CD4-positive, alpha-beta T cell treated with Interferon gamma for 1 hour (primary cell): ENCODE measurements around the gene TCP1.
A peak's percentile ranks its signal among the peaks of the same experiment; 100 is the strongest.
"Not testable (repeated sequence)": the region's sequence is repeated elsewhere in the genome, so short reads cannot be mapped to it uniquely, and the experiment has no call there.

ENCODE experiments used
- DNase-seq: peaks from one replicate; pipeline ENCODE4 v3.0.0-alpha.2; 2020

The TCP1 gene

DNA sequence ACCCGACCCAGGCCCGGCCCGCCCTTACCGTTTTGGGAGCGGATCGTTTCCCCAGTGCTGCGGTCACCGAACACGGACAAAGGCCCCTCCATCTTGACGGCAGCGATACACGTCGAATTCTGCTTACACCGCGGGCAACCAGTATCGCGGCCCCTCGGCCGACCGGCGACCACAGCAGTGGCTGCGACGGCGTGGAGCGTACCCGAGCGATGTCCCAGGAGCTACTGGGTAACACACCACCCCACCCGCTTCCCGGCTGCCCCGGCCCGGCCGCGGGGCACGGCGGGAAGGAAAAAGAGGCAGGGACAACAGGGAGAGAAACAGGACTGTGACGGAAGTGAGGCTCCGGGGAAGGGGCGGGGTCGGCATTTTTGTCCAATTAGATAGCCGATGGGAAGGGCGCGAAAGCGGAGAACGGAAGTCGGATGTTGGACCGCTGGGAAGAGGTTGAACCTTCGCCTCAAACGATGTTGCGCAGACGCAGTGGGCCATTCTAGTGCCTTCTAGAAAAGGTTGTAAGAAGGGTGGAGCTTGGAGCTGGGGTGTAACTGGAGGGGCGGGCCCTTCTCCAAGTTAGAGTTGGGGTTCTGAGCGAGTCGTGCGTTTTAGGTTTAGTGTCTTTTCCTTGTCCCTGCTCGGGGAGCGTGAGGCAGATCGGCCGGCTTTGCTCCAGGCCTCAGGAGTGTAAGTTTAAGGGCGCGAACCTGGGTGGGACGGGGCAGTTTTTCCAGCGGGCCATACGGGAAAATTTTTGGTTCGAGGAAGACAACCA is at the start of gene TCP1:
TCP1 (minus strand) TSS at position 226 of the 772 bp plus-strand sequence; CDS start at position 92, 134 bp downstream.
- DNase-seq, result peak; percentile 99

GRCh38 chr6:159838020-159838744 is 48.8 kb upstream of the TCP1 start:
- no peak for DNase-seq

DNA sequence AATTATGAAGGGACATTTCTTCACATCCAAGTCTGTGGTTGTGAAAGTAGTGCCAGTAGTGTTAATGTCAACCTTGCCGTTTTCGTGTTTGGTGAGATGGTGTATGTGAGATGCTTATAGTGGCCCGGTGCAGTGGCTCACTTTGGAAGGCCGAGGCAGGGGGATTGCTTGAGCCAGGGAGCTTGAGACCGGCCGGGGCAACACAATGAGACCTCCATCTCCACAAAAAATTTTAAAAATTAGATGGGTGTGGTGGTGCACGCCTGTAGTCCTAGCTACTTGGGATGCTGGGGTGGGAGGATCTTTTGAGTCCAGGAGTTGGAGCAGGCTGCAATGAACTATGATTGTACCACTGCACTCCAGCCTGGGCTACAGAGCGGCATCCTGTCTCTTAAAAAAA is 48.1 kb upstream of the TCP1 start:
- no peak for DNase-seq

DNA sequence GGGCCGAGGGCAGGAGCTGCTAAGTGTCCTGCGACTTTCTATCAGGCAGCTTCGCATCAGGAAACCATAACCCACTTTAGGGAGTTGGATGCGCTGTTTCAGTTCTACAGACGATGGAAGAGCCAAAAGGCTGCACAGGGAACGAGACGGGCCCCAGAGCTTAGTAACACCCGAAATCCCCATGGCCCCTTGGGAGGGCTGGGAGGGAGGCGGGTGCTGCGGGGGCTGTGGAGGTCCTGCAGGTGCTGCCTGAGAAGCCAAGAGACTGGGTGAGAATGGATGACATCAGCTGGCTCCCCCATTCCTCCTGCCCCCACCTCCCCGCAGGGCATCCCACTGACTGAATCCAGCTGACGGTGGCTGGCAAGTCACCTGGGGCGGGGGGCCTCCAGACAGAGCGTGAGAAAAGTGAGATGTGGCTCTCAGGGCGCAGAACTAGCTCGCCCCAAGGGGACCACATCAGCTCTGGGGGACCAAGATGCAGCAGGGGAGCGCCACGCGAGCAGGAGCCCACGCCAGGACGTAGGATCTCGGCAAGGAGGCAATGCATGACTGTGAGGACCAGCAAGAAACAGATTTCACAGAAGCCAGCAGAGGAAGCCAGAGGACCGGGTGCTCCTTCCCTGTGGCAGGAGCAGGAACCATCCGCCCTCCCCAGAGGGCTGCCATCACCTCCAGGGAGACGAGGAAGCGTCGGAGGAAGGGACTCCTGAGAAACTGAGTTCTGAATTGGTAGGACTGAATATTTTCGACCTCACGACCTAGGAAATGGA is 47.5 kb upstream of the TCP1 start:
- DNase-seq, result no peak

DNA sequence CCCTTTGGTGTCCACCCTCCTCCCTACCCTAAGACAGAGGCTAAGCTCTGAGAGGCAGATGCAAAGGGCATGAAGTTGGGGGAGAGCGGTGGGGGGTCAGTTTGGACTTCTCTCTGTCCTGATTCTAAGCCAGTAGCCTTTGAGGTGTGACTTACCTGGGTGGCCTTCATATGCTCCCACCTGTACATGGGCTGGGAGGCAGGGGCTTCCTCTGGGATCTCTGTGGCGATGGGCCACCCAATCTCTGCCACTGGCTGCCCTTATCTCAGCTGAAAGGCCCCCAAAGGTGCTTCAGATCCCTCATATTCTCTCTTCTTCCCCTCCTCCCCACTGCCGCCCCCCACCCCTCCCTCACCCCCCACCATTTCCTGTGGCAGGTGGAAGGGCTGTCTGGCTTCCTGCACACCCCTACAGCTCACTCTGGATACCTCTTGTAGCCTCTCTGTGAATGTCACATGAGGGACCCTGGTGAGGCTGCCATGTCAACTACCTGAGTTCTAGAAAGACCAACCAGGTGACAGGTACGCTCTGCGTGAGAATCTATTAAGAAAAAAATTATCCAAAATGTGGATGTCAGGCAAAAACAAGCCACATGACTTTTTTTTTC is 44.7 kb upstream of the TCP1 start:
- no peak for DNase-seq

- DNase-seq, result no peak
These were observed 44.2 kb upstream of the TCP1 start for GRCh38 chr6:159833556-159833955.

DNA sequence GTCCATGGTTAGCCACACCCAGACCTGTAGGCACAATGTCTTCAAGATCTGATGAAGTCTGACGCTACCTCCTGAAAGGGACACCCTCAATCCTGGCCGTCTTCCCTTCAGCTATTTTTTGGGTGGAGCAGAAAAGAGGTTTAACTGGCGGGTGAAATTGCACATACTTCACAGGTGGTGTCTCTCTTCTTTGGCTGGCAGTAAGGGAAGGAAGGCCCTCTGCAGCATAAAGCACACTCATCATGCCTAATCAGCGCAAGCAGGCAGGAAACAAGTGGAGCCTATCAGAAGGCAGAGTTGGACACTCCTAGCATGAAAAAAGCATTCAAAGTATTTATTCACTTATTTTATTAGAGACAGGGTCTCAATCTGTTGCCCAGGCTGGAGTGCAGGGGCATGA is 43.5 kb upstream of the TCP1 start:
- DNase-seq, result no peak

- no peak for DNase-seq
These were observed 41.9 kb upstream of the TCP1 start for GRCh38 chr6:159831373-159831679.

DNA sequence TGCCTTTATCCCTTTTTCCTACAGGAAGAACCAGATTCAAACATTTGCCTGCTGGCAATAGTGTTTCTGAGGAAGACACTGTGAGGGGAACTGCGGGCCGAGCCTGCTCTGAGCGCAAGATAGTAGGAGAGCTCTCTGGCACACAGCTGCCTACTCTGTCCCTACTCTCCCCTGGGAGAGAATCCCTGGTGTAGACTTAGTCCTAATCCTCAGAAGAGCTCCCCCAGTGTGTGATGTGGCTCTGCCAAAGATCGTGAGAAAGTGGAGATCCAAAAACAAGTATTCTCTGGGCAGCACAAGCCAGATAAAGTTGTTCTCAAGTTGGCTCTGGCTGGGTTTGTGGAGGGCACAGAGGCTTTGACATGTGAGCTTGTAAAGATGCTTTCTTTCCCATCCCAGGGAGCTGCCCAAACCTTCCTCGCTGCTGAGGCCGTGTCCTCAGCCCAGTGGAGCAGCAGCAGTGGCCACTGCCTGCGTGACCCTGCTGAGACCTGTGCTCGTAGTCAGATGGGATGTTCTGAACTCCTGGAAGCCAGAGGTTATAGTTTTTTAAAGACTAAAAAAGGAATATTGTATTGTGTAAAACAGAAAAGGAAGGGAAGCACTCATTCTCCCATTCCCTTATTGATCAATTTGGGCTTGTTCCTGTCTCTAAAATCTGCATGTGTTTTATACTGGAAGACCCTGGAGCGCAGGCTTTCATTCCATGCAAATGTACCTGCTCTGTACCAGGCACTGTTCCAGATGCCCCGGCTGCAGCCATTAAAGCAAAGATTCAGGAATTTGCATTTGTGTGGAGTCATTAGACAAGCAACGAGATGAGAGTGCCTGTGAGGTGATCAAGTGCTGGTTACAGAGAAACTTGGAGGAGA is 41.3 kb upstream of the TCP1 start:
- DNase-seq, result no peak

- DNase-seq, result no peak
These were observed 40.1 kb upstream of the TCP1 start for GRCh38 chr6:159829526-159829925.

DNA sequence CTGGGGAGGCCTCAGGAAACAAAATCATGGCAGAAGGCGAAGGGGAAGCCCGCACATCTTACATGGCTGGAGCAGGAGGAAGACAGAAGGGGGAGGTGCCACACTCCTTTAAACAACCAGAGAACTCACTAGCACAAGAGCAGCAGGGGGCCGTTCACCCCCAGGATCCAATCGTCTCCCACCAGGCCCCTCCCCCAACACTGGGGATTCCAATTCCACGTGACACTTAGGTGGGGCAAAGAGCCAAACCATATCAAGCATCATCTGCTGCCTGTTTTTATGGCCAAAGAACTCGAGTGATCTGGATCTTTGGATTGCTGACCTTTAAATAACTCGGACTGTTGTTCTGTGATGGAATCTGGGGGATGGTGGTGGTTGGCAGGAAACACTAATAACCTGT is 38.7 kb upstream of the TCP1 start:
- no peak for DNase-seq

DNA sequence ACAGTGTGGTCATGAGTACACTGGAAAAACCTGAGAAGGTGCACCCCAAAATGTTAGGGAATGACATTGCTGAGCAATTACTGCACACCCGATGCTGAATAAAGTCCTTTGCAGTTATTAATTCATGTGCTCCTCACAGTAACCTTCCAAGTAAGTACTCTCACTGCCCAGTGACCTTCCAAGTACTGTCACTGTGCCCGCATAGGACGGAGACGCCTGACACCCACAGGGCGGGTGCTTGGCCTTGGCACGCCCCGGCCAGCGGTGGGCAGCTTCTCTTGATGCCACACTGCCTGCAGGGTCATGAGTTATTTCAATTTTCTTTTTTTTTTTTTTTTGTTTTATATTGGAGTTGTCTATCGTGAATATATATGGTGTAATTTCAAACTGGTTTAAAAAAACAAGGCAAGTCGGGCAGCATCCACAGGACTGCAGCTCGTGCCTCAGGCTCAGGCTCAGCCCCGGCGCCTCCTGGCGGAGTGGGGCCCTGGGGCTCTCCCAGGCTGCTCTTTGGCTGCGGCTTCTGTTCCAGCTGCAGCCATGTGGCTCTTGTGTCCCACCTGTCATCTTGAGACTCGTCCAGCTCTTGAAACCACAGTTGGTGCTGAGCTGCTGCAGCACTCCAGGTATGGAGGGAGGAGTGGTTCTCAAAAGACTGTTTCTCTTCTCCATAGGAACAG is 37.7 kb upstream of the TCP1 start:
- DNase-seq, result no peak

DNA sequence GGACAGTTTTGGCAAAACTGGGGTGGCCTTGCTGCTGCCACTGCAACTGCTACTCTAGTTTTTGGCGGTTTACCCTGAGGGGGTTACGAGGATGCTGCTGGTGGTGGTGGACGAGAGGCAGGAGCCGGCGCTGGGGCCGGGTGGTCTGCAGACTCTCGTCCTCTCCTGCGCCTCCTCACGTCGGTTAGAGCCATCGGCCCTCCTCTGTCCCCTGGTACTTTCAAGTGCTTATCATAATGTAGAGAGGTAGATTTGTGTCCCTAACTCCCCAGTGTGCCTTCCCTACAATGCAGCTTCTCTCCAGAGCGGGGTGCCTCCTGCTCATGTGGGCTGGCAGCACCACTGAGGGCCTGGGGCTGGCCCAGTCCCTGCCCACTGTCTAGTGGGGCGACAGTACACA is 36.6 kb upstream of the TCP1 start:
- no peak for DNase-seq

GRCh38 chr6:159824690-159825089 is 35.3 kb upstream of the TCP1 start:
- DNase-seq, result not testable (repeated sequence)

DNA sequence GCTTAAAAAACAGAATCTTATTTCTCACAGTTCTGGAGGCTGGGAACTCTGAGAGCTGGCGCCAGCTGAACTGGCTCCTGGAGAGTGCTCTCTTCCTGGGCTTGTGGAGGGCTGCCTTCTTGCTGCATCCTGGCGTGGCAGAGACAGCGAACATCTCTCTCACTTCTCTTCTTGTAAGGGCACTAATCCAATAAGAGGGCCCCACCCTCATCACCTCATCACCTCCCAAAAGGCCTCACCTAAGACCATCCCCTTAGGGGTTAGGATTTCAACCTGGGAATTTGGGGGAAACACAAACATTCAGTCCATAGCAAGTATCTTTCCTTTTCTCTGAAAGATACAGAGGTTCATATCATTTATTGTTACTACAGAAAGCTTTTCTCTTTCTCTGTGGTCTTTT is 34.6 kb upstream of the TCP1 start:
- no peak for DNase-seq

DNA sequence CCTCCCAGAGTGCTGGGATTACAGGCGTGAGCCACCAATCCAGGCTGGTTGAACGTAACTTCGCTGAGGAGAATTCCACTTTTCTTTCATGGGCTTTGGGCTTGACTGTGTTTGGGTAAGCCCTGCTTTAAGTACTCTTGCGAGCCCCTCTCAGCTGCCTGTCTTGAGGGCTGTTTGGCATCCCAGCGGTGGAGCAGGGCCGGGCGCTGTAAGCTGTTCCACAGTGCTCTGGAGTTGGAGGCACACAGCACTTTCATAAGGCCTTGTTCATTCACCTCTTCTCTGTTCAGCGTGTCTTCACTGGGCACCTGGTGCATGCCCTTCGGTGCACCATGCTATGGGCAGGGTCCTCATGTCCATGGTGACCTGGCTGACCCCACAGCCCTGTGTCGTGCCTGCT is 32.3 kb upstream of the TCP1 start:
- no peak for DNase-seq

DNA sequence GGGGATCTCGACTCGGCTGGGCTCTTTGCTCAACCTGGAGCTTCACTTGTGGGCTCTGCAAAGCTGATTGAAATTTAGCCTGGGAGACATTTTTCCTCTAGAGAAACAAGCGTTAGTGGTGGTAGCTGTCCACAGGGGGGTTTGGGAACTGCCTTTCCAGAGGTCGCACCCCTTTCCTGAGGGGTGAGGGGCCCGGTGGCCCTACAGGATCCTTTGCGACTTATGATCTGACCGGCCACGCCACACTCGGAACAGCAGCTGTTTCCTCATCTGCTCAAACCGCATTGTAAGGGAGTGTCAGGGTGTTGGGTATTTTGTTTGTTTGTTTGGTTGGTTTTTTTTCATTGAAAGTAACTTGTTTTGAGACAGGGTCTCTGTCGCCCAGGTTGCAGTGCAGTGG is 31.7 kb upstream of the TCP1 start:
- DNase-seq, result no peak

DNA sequence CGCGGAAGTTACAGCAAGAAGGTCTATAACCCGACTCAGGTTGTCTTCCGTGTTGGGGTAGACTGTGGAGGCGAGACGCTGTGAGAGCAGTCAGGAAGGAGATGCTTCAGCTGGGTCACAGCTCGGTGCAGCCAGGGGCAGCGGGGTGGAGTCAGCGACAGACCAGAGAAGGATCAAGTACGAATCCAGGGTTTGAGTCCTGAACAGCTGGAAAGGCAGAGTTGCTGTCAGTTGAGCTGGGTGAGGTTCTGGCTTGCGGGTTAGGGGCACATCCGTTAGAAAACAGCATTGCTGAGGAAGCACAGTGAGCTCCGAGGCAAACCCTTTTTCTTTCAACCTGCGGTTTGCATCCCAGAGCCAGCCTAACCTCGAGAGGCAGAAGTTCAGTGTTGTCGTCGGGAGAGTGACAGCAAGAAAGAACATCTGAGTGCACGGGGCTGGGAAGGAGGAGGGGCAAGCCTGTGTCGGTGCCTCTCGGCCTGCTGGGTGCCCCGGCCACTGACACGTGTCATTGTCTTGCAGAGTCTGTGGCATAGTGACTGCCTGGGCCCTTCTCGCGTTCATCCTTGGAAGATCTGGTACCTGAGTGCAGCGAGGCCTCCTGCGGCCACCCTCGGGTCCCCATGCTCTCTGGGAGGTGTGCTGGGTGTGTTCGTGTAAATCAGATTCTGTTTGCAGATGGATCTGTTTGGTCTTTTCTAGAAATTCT is 30.7 kb upstream of the TCP1 start:
- peak; percentile 27 for DNase-seq

DNA sequence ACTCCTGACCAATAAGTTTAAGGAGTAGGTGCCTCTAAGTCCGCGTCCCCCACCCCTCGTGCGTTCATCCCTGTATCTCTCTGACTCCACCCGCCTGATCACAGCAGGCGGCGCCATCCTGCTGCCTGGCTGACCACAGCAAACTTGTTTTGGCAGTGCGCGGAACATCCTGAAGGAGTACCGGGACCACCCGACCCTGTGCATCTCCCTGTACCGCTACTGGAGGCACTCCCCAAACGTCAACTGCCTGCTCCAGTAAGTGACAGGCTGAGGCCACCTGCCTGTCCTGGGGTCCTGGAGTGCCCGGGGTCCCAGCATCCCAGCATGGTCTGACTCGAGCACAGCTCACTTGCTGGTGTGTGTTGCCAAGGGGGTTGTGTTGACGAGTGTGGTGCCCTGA is 29.7 kb upstream of the TCP1 start:
- no peak for DNase-seq

GRCh38 chr6:159817951-159818739 is 28.7 kb upstream of the TCP1 start:
- peak; percentile 5 for DNase-seq
